HG02943 (cell line): ENCODE measurements around the gene LUC7L2.
"Not testable (repeated sequence)": the region's sequence is repeated elsewhere in the genome, so short reads cannot be mapped to it uniquely, and the experiment has no call there.

Experiments used
- ATAC-seq: cut with Tn5 transposase; IDR thresholded peaks from one replicate; pipeline ENCODE4 v1.9.1; 2021; ENCODE audit warnings: mild to moderate bottlenecking, low read depth, moderate library complexity; ENCODE audit not compliant: unreplicated experiment

Gene LUC7L2

GRCh38 chr7:139393621-139394211 is 34.0 kb downstream of the LUC7L2 start:
- no peak for ATAC-seq

- no peak for ATAC-seq
Measured at GRCh38 chr7:139394540-139394939, 34.8 kb downstream of the LUC7L2 start.

GRCh38 chr7:139396323-139396951 is 36.7 kb downstream of the LUC7L2 start:
- no peak for ATAC-seq

- no peak for ATAC-seq
Measured at GRCh38 chr7:139397192-139397591, 37.5 kb downstream of the LUC7L2 start.

GRCh38 chr7:139403601-139404000 is 43.9 kb downstream of the LUC7L2 start:
- ATAC-seq = no peak

GRCh38 chr7:139407555-139407954 is 47.9 kb downstream of the LUC7L2 start:
- ATAC-seq = no peak

- not testable (repeated sequence) for ATAC-seq
Measured at GRCh38 chr7:139414743-139415402, 55.2 kb downstream of the LUC7L2 start.

- ATAC-seq = no peak
Measured at GRCh38 chr7:139416405-139416804, 56.7 kb downstream of the LUC7L2 start.

GRCh38 chr7:139417478-139417877 is 57.8 kb downstream of the LUC7L2 start:
- no peak for ATAC-seq

GRCh38 chr7:139421123-139421522 is 61.4 kb downstream of the LUC7L2 start:
- ATAC-seq = no peak

- no peak for ATAC-seq
Measured at GRCh38 chr7:139422126-139422525, 62.4 kb downstream of the LUC7L2 start.

GRCh38 chr7:139423091-139423490 is 63.4 kb downstream of the LUC7L2 start:
- ATAC-seq = no peak

- no peak for ATAC-seq
Measured at GRCh38 chr7:139424004-139424403, 64.3 kb downstream of the LUC7L2 start.

- not testable (repeated sequence) for ATAC-seq
Measured at GRCh38 chr7:139425701-139426100, 66.0 kb downstream of the LUC7L2 start.

GRCh38 chr7:139426258-139427028 is 66.7 kb downstream of the LUC7L2 start:
- ATAC-seq = no peak

- no peak for ATAC-seq
Measured at GRCh38 chr7:139427029-139427420, 67.3 kb downstream of the LUC7L2 start.

- no peak for ATAC-seq
Measured at GRCh38 chr7:139427788-139428187, 68.1 kb downstream of the LUC7L2 start.

- ATAC-seq = not testable (repeated sequence)
Measured at GRCh38 chr7:139429735-139430134, 70.0 kb downstream of the LUC7L2 start.

GRCh38 chr7:139430443-139430842 is 70.7 kb downstream of the LUC7L2 start:
- no peak for ATAC-seq

- no peak for ATAC-seq
Measured at GRCh38 chr7:139431010-139431409, 71.3 kb downstream of the LUC7L2 start.

- no peak for ATAC-seq
Measured at GRCh38 chr7:139431459-139431858, 71.8 kb downstream of the LUC7L2 start.
